ENCODE measurements around the gene KLHL12. TPM values are rescaled to one million over a fixed set of nuclear protein-coding genes. Genes with fewer than 3 reads are reported as not detected.

The KLHL12 gene
- total RNA-seq, 1 experiment from 2014 or later, result 46.5 TPM

DNA sequence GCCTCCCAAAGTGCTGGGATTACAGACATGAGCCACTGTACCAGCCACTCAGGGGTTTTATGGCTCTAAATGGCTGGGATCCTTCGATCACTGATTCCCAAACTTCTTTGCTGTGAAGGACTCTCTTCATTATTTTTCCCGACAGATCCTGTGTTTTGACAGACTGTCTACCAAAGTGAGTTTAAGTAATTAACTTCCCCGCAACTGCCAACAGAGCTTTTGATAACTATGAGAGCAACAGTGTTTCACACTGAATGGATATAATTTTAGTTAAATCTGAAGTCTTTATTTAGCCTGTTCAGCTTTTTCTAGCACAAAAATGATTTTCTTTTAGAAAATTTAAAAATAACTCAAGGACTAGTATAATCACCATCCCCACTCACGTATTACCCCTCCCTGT is 25.5 kb downstream of the KLHL12 start:
- DNase-seq (ENCODE audit: low spot score), result no peak
- in situ Hi-C loops (cut with HindIII; ENCODE audit: low sequenced_read_pairs), result no loop called here

DNA sequence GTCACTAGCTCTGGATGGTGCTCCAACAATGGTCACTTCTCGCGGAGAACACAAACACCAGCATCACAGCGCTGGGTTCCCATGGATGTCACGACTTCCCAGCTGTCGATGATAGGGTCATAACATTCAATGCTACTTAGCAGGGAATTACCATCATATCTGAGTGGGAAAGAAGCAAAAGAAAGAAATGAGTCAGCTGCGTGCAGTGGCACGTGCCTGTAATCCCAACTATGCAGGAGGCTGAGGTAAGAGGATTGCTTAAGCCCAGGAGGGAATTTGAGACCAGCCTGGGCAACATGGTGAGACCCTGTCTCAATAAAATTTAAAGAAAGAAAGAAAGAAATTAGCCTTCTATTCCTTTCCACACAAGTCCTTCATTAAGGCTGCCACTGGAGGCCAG is 34.5 kb downstream of the KLHL12 start:
- in situ Hi-C loops (cut with HindIII; ENCODE audit: low sequenced_read_pairs), result no loop called here
- DNase-seq (ENCODE audit: low spot score), result no peak

DNA sequence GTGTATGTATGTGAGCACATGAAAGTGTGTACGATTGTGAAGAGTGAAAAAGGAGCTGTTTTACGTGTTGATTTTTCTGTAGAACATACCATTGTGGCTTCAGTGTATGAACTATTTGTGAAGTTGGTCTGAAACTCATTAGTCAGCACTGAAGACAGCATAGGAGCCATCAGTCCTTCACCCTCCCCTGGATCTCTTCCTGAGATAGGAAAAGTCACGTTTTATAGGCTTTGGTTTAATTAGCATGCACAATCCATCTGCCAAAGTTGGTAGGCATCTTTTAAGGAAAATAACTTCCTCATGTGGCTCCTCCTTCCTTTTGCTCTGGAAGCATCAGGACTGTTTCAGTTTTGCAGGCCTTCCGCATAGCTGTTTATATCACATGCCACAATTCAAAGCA is 36.6 kb downstream of the KLHL12 start:
- no peak for DNase-seq (ENCODE audit: low spot score)
- in situ Hi-C loops (cut with HindIII; ENCODE audit: low sequenced_read_pairs), result no loop called here

DNA sequence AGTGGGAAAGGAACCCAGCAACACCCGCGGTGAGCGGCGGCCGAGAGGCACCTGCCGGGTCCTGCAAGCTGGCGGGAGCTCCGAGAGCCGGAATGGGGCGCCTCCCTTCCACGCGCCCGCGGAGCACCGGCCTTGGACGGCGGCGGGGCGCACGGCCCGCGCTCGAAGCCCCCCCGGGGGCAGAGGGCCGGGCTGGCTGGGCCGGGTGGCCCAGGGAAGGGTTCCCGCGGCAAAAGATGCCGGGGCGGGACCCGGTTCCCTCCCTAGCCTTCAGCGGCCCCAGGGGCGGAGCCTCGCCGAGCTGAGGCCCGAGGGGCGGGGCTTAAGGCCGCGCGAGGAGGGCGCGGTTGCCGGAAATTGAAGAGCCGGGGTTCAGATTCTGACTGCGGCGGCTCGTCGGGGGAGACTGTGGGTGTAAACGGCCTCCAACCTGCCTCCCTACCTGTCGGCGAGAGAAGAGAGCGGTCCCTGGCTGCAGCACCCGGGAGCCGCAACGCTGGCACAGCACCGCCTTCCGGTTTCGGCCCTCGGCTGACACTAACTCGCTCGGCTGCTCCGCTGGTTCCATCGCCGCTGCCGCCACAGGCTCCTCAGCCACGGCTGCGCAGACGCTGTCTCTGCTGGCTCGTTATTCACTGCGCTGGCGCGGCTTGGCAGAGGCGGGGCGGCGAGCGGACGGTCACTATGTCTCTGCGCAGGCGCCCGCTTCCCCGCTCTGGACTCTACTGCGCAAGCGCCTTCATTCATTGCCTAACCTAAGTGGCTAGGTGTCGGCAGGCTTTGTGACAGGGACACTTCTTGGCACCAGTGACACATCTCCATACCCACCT is 38.3 kb downstream of the KLHL12 start, which contains the start of gene RABIF:
Gene RABIF, minus strand, starts transcription at position 619 of the 830 bp plus-strand sequence. Its CDS starts 51 bp downstream, at position 568.
- peak; percentile 96 for DNase-seq (ENCODE audit: low spot score)
- in situ Hi-C loops (cut with HindIII; ENCODE audit: low sequenced_read_pairs), result no loop called here

DNA sequence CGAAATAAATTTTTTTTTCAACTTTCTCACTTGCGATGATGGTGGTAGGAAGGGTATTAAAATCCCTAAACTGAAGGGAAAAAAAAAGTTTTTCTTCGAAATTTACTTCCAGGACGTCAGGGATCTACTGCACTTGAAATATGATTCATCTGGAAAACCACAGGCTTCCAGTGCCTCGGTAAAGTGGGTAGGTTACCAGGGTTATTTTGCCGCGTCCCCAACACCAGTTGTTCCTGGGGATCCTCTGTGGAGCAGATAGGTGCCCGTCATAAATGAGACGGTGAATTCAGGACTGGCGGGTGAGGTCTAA is 38.9 kb downstream of the KLHL12 start:
- DNase-seq (ENCODE audit: low spot score), result no peak
- in situ Hi-C loops (cut with HindIII; ENCODE audit: low sequenced_read_pairs), result no loop called here

GRCh38 chr1:202880961-202881460 is 46.0 kb downstream of the KLHL12 start:
- DNase-seq (ENCODE audit: low spot score), result no peak
- in situ Hi-C loops (cut with HindIII; ENCODE audit: low sequenced_read_pairs), result no loop called here

GRCh38 chr1:202880062-202880461 is 47.0 kb downstream of the KLHL12 start:
- in situ Hi-C loops (cut with HindIII; ENCODE audit: low sequenced_read_pairs), result no loop called here
- no peak for DNase-seq (ENCODE audit: low spot score)

DNA sequence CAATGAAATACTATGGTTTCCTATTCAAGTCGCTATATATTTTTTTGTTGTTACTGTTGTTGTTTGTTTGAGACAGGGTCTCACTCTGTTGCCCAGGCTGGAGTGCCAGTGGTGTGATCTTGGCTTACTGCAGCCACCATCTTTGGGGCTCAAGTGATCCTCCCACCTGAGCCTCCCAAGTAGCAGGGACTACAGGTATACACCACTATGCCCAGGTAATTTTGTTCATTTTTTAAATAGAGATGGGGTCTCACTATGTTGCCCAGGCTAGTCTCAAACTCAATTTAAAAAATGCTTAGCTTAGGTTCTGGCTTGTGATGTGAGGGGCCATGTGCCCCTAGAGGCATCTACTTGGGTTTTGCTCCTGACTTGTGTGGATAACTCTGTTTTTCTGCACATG is 47.9 kb downstream of the KLHL12 start:
- in situ Hi-C loops (cut with HindIII; ENCODE audit: low sequenced_read_pairs), result no loop called here
- no peak for DNase-seq (ENCODE audit: low spot score)

GRCh38 chr1:202873026-202873425 is 54.0 kb downstream of the KLHL12 start:
- DNase-seq (ENCODE audit: low spot score), result no peak
- in situ Hi-C loops (cut with HindIII; ENCODE audit: low sequenced_read_pairs), result no loop called here

DNA sequence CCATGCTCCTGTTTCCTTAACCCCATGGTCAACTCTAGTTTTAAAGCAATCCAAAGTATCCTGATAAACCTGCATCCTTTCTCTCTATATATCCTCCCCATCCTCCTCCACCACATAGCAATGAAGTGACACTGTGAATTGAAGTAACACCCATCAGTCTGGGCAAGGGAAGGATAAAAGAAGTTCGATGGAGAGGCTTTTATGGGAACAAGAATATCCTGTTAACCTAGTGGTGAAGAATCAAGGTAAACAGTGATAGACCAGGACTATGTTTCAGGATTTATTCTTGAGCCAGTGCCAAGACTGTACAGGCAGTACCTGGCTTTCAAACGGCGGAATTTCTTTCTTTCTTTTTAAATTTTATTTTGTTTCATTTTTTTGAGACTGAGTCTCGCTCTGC is 55.7 kb downstream of the KLHL12 start:
- in situ Hi-C loops (cut with HindIII; ENCODE audit: low sequenced_read_pairs), result no loop called here
- no peak for DNase-seq (ENCODE audit: low spot score)

GRCh38 chr1:202862679-202863560 is 64.1 kb downstream of the KLHL12 start:
- DNase-seq (ENCODE audit: low spot score), result no peak
- in situ Hi-C loops (cut with HindIII; ENCODE audit: low sequenced_read_pairs), result no loop called here

- in situ Hi-C loops (cut with HindIII; ENCODE audit: low sequenced_read_pairs), result no loop called here
- peak; percentile 92 for DNase-seq (ENCODE audit: low spot score)
Observed at GRCh38 chr1:202861420-202862132, 65.5 kb downstream of the KLHL12 start.

DNA sequence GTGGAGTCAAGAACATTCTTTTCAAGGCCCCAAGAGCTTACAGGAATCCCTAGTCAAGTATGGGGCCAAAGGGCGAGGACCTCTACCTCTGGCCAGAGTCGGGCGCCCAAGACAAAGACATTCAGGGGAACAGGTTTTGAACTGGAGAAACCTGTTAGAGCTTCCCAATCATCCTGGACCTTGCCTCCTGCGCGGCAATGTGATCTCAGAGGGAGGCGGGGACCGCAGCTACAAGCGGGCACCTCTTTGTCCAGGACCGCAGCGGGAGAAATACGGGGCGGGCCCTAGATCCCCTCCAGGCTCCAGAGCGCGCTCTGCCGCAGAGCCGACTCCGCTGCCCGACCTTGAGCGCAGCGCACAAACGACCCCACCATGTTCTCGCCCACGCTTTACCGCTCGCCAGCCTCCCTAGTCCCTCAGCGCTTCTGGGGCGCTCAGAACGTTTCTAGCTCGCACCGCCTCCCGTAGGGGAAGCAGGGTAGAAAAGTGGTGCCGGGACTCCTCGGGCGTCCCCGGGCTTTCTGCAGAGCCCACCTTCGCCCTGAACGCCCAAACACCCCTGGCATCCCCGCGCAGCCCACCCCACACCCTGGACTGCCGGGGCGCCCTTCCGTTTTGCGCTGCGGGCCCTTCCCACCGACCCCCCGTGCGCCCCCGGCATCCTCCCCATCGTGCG is 66.2 kb downstream of the KLHL12 start:
- peak; percentile 59 for DNase-seq (ENCODE audit: low spot score)
- in situ Hi-C loops (cut with HindIII; ENCODE audit: low sequenced_read_pairs), result no loop called here

DNA sequence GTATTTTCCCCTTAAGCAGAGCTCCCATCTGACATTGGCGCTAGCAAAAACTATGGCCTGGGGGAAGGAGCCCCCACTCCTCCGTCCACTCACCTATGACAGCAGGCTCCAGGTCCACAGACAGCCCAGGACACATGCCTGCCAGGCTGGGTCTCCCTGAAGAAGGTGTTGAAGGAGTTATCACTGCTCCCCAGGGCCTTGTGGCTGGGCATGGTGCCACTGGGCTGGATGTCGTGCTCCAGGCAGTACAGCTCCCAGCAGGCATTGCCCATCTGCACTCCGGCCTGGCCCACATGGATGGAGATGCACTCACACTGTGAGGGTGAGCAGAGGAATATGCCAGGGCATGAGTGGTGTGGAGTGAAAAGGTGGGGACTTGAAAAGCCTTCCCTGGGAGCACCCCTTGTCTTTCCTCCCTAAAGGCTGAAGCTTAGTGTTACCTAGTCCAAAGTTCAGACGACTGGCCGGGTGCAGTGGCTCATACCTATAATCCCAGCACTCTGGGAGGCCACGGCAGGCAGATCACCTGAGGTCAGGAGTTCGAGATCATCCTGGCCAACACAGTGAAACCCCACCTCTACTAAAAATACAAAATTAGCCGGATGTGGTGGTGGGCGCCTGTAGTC is 68.1 kb downstream of the KLHL12 start:
- DNase-seq (ENCODE audit: low spot score), result no peak
- in situ Hi-C loops (cut with HindIII; ENCODE audit: low sequenced_read_pairs), result no loop called here

DNA sequence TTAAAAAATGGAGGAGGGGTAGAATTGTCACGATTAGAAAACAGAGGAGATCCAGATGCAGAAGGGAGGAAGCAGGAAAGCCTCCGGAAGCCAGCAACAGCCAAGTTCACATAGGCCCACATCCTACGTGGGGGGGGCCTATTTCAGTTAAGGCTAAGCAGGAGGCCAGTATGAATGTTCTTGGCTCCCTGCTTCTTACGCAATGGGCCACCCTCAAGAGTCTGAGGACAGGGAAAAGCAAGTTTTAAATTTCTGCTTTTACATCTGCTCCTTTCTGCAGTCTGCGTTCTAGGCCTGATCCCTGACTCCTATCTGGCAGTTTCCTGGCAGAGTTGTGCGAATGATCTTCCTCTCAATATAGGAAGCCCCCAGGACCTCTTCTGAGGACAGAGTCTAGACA is 68.7 kb downstream of the KLHL12 start:
- in situ Hi-C loops (cut with HindIII; ENCODE audit: low sequenced_read_pairs), result no loop called here
- no peak for DNase-seq (ENCODE audit: low spot score)

DNA sequence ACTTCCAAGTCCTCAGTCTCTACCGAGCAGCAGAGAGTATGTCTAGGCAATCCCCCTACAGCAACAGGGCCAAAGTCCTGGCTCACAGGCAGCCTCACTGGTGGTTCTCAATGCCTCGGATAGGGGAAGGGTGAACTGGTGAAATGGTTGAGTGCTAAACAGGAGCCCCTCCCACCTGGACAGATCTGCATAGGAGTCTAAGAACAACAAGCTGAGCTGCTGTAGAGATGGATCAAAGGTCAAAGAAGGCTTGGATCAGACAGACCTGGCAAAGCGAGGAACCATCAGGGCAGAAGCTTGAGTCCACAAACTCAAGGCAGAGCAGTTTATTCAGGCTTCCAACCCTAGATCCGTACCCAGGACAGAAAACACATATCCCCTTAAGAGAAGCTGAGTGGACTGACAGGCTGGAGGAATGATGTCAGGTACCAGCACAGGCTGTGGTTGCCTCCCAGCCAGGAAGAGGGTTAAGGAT is 69.9 kb downstream of the KLHL12 start:
- in situ Hi-C loops (cut with HindIII; ENCODE audit: low sequenced_read_pairs), result no loop called here
- no peak for DNase-seq (ENCODE audit: low spot score)

- no peak for DNase-seq (ENCODE audit: low spot score)
- in situ Hi-C loops (cut with HindIII; ENCODE audit: low sequenced_read_pairs), result no loop called here
Observed at GRCh38 chr1:202856014-202856413, 71.0 kb downstream of the KLHL12 start.

- in situ Hi-C loops (cut with HindIII; ENCODE audit: low sequenced_read_pairs), result no loop called here
- no peak for DNase-seq (ENCODE audit: low spot score)
Observed at GRCh38 chr1:202854787-202855186, 72.2 kb downstream of the KLHL12 start.
